ENCODE results near the gene HDGFL2. TPM values are rescaled to one million over a fixed set of nuclear protein-coding genes. Genes with fewer than 3 reads are reported as not detected.

Gene HDGFL2
- total and polyA plus RNA-seq, 2 of the 8 experiments (the other 6 are each of a cell fraction or from before 2014, with no cell fraction given), result 31.1 to 106 TPM

- TF ChIP-seq PHF8 (conservative IDR thresholded peaks at IDR 0.05; ENCODE audit: low read depth, low read length), result no peak
Observed at GRCh38 chr19:4539169-4539692, 67.1 kb downstream of the HDGFL2 start (continued).
